Kidney (tissue), 14 donors: ENCODE results near the gene MAD1L1. TPM values are rescaled to one million over a fixed set of nuclear protein-coding genes. Genes with fewer than 3 reads are reported as not detected.
A peak's percentile ranks its signal among the peaks of the same experiment; 100 is the strongest.

ENCODE experiments used
- DNase-seq, 5 donors: peaks; one replicate each; pipeline ENCODE4 v3.0.0-alpha.2; 2013 to 2020
- FAIRE-seq: peaks from 2 replicates; lab custom pipeline; 2012; peaks lifted over from hg19 to GRCh38; lab: Jason Lieb, UNC
- H3K27ac ChIP-seq, 2 donors: one replicate each; pipeline ENCODE4 v1.7.0; 2013; ENCODE audit warnings: low read depth in 2 of 2, low read length in 2 of 2, inconsistent platforms in 1 of 2
- H3K27me3 ChIP-seq: one replicate; pipeline ENCODE4 v1.7.1; 2013; ENCODE audit warnings: low read length, inconsistent platforms; ENCODE audit not compliant: control insufficient read depth, insufficient read depth
- H3K36me3 ChIP-seq, 3 donors: one replicate each; pipeline versions ENCODE4 v1.7.0 to v1.7.1; 2013; ENCODE audit warnings: low read length in 3 of 3, control low read depth in 1 of 3, inconsistent platforms in 1 of 3; ENCODE audit not compliant: insufficient read depth in 3 of 3, control insufficient read depth in 2 of 3
- H3K4me1 ChIP-seq, 3 donors: one replicate each; pipeline versions ENCODE4 v1.7.0 to v1.7.1; 2013; ENCODE audit warnings: low read length in 3 of 3, inconsistent platforms in 1 of 3, low read depth in 1 of 3; ENCODE audit not compliant: control insufficient read depth in 2 of 3, insufficient read depth in 2 of 3
- H3K4me3 ChIP-seq, 3 donors: one replicate each; pipeline versions ENCODE4 v1.7.0 to v1.8.1; 2013; ENCODE audit warnings: low read length in 3 of 3, control low read depth in 1 of 3, inconsistent platforms in 1 of 3
- H3K9ac ChIP-seq, 3 donors: one replicate each; pipeline versions ENCODE4 v1.7.0 to v1.7.1; 2013; ENCODE audit warnings: low read length in 3 of 3, control low read depth in 1 of 3, inconsistent platforms in 1 of 3
- H3K9me3 ChIP-seq, 3 donors: one replicate each; pipeline versions ENCODE4 v1.7.0 to v1.7.1; 2013; ENCODE audit warnings: low read length in 3 of 3, control low read depth in 1 of 3, inconsistent platforms in 1 of 3; ENCODE audit not compliant: control insufficient read depth in 2 of 3, insufficient read depth in 1 of 3
- CTCF ChIP-seq: IDR thresholded peaks from 3 replicates; pipeline ENCODE4 v1.5.1; 2012; ENCODE audit warnings: mild to moderate bottlenecking, moderate library complexity, borderline replicate concordance; ENCODE audit not compliant: insufficient read depth; ENCODE audit errors: extremely low read depth
- intact Hi-C: fragments of 100-400 bp; cut with DNase I; formaldehyde crosslinking; loops from one replicate; pipeline ENCODE4 v1.11.1; 2022
- polyA plus RNA-seq: library from polyadenylated mRNA; stranded (reverse); fragments of 350-450 nt; fragmentation: Illumina TruSeq; extraction: RNeasy Lipid Tissue Mini Kit (QIAGEN cat#74804); gene quantifications from one replicate; pipeline ENCODE4 v1.2.3, GENCODE V29; 2014; ENCODE audit warnings: low read depth, low replicate concordance; ENCODE audit not compliant: insufficient read depth
- total RNA-seq: library from RNA; stranded (reverse); fragmentation: NEBNext Ultra II Directional; extraction: Animal tissue kit (Norgen Biotek cat#: 25700); gene quantifications from one replicate; pipeline ENCODE4 v1.2.1, GENCODE V29; 2021
- donor health status: control.
- donor health status: control.
- donor health status: control.
- donor health status: control.
- donor health status: control.
- donor health status: DM: yes; HTN: yes; CAD: no.
- donor health status: Normal renal cell carcinoma (clear cell type).

MAD1L1 gene
- total and polyA plus RNA-seq, 2 donors from 2014 or later, result 33.2 to 45.2 TPM

- H3K36me3 ChIP-seq, result no peaks in the 10 kb centered on the region
- H3K4me3 ChIP-seq, result no peak overlapping the region
- H3K9me3 ChIP-seq, result no peaks in the 10 kb centered on the region
- DNase-seq, result no peak
- intact Hi-C loops, result no loop called here
- FAIRE-seq, result no peak
- H3K27me3 ChIP-seq, result no peaks in the 10 kb centered on the region
- TF ChIP-seq CTCF, result no peak
- peak overlapping the region in 1 of 2 donors; percentile 16 for H3K27ac ChIP-seq
- H3K9ac ChIP-seq, result no peak overlapping the region
- peaks cover 0 to 10% (median 0%) of the 10 kb centered on the region in 3 donors for H3K4me1 ChIP-seq
Measured at GRCh38 chr7:2120251-2120660, 112.5 kb downstream of the MAD1L1 start.

- Histone ChIP-seq H3K4me3 (no peak overlapping the region), H3K4me1 (peaks cover 0 to 10% (median 0%) of the 10 kb centered on the region in 3 donors), H3K9ac (no peak overlapping the region), H3K36me3 (no peaks in the 10 kb centered on the region), H3K27me3 (no peaks in the 10 kb centered on the region), H3K9me3 (no peaks in the 10 kb centered on the region), H3K27ac (no peak overlapping the region)
- FAIRE-seq (no peak), DNase-seq (no peak)
- TF ChIP-seq CTCF, result no peak
- intact Hi-C loops, result no loop called here
Measured at GRCh38 chr7:2118630-2119190, 114.0 kb downstream of the MAD1L1 start.

GRCh38 chr7:2118056-2118455, 114.7 kb downstream of the MAD1L1 start:
- no peak for TF ChIP-seq CTCF
- FAIRE-seq, result no peak

GRCh38 chr7:2117646-2118045, 115.1 kb downstream of the MAD1L1 start:
- no peak overlapping the region for H3K9ac ChIP-seq
- intact Hi-C loops, result no loop called here
- no peak for TF ChIP-seq CTCF

More at GRCh38 chr7:2118056-2118455, 114.7 kb downstream of the MAD1L1 start:
- no peaks in the 10 kb centered on the region for H3K9me3 ChIP-seq
- no peak overlapping the region for H3K9ac ChIP-seq
- H3K4me3 ChIP-seq, result no peak overlapping the region
- no peaks in the 10 kb centered on the region for H3K27me3 ChIP-seq
- H3K36me3 ChIP-seq, result no peaks in the 10 kb centered on the region
- DNase-seq, result no peak
- intact Hi-C loops, result no loop called here
- H3K4me1 ChIP-seq, result peaks cover 0 to 10% (median 0%) of the 10 kb centered on the region in 3 donors
- no peak overlapping the region for H3K27ac ChIP-seq

More at GRCh38 chr7:2117646-2118045, 115.1 kb downstream of the MAD1L1 start:
- DNase-seq (peak in 2 of 5 donors; percentile 48 to 64), FAIRE-seq (no peak)
- Histone ChIP-seq H3K4me3 (no peak overlapping the region), H3K4me1 (peaks cover 0 to 10% (median 0%) of the 10 kb centered on the region in 3 donors), H3K27ac (no peak overlapping the region), H3K36me3 (no peaks in the 10 kb centered on the region), H3K9me3 (no peaks in the 10 kb centered on the region), H3K27me3 (no peaks in the 10 kb centered on the region)
